Measurements from ENCODE around the gene MED13L.
A peak's percentile ranks its signal among the peaks of the same experiment; 100 is the strongest.
"Not testable (repeated sequence)": the region's sequence is repeated elsewhere in the genome, so short reads cannot be mapped to it uniquely, and the experiment has no call there.

MED13L gene

DNA sequence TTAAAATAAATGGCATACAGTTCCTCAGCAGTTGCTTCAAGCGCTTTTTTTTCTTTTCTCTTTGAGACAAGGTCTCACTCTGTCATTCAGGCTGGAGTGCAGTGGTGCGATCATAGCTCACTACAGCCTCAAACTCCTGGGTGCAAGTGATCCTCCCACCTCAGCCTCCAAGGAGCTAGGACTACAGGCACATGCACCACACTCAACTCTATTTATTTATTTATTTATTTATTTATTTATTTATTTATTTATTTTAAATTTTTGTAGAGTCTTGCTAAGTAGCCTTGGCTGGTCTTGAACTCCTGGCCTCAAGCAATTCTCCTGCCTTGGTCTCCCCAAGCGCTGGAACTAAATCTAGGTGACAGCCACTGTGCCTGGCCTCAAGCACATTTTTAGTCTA lies 132.0 kb downstream of the MED13L start:
- DNase-seq = no peak

DNA sequence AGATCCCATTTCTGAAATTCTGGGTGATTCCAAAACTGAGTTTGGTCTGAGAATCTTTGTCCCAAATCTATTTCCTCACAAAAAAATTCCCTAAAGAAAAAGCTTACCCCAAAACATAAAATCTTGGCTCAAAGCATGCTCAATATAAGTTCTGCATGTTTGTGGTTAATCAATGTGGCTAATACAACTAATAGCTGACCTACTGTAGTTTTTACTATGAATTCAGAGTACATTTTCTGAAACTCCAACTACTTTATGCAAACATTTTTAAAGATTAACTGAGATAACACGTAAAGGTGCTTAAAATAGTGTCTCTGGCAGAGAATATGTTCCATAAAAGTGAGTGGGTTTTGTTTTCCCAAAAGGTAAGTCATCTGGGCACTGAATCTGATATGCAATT lies 133.1 kb downstream of the MED13L start:
- no peak for DNase-seq

DNA sequence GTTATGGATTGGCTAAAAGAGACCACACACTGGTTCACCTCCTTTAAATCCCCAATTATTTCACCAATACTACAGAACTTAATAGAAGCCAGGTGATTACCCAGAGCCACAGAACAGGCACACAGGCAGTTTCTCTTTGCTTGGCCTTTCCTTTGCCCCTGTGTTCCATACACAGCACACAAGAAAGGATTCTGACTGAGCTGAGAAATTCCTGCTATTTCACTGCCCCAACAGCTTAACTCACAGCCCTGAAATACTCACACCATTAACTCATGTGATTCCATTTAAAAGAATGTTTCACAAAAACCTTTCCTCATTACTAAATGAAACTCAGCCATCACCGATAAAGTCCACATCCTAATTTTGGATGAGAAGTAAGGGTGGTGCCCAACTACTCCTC lies 133.6 kb downstream of the MED13L start:
- DNase-seq = no peak

- no peak for DNase-seq
Measured at GRCh38 chr12:116142936-116143898, 134.3 kb downstream of the MED13L start.

DNA sequence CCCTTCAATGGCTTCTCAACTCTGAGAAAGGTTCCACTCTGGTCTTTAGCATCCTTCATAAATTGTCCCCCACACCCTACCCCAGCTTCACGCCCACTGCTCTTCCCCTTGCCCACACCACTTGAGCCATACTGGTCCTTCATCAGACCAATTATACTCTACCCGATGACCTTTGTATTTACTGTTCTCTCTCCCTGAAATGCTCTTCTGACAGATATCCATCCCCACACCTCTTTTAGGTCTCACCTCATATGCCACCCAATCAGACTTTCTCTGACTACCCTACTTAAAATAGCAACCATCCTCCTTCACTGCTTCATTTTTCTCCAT lies 135.7 kb downstream of the MED13L start:
- DNase-seq = no peak

DNA sequence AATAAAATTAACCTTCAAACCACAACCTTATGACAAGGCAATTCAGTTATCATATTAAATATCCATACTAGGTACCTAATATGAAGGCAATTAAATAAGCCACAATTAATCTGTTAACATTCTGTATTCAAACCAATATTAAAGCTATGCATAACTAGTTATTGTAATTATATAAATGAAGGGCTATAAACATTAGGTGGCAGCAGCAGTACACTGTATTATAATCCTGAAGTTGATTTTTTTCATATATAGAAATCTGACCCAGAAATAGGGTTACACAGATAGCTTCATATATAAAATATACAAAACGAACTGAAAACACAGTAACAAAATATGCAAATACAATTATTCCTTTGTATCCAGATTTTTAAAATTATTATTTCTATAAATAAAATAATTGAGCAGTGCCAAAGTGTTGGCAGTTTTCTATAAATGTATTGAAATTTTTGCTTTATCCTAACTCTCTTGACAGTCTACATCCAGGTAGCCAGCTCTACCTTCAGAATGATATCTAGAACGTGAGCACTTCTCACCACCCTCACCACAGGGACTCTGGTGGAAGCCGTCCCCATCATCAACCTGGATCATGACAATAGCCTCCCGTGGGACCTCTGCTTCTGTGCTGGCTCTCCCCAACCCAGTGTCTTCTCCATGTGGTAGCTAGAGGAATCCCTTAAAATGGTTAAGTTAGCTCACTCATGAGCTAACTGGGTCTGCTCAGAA lies 136.2 kb downstream of the MED13L start:
- DNase-seq = peak; percentile 46

GRCh38 chr12:116140529-116140928 lies 137.0 kb downstream of the MED13L start:
- no peak for DNase-seq

- no peak for DNase-seq
Measured at GRCh38 chr12:116138781-116139180, 138.7 kb downstream of the MED13L start.

DNA sequence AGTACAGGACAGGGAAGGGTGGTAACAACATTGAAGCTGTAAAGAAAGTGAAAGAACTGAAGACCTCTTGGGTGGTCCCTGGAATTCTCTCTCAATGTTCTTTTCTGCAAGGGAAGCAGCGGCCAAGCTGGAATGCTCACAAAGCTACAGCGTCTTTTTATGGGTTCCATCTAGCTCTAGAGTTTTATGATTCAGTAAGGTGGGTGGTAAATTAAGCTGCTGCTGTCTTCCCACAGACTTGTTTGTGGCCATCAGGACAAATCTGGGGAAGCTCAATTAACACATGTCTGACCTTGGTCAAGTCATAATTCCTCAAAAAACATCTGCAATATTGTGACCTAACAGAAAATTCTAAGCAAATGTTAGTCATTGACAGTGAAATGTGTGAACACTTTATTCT lies 139.1 kb downstream of the MED13L start:
- no peak for DNase-seq

- DNase-seq = no peak
Measured at GRCh38 chr12:116137318-116137717, 140.2 kb downstream of the MED13L start.

GRCh38 chr12:116136340-116136739 lies 141.2 kb downstream of the MED13L start:
- DNase-seq = no peak

DNA sequence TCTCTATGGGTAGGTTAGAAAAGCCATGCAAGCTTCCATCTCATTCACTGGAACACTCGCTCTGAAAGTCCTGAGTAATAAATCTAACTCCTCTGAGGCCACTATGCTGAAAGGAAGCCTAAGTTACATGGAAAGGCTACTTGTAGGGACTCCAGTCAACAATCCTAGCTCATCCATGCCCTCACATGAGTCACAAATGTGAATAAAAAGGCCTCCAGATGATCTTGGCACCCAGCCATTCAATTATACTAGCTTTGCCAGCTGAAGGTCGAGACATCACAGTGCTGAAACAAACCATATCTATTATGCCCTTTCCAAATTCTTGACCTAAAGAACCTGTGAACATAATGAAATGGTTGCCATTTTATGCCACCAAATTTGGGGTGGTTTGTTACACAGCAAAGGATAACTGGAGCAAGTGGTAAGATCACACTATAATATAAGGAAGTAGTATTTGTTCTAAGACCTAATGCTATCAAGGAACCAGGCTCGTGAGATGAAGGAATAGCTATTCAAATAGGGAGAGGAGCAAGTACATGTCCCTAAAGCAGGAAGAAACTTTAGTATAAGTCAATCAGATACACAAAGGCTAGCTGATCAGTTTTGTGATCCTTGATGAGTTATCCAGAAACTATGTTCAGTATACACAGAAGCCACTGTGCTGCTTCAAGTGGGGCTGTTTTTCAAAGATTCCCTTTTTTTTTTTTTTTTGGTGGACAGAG lies 142.1 kb downstream of the MED13L start:
- peak; percentile 90 for DNase-seq

- DNase-seq = peak; percentile 64
Measured at GRCh38 chr12:116133636-116134214, 143.8 kb downstream of the MED13L start.

- peak; percentile 42 for DNase-seq
Measured at GRCh38 chr12:116133149-116133548, 144.3 kb downstream of the MED13L start.

DNA sequence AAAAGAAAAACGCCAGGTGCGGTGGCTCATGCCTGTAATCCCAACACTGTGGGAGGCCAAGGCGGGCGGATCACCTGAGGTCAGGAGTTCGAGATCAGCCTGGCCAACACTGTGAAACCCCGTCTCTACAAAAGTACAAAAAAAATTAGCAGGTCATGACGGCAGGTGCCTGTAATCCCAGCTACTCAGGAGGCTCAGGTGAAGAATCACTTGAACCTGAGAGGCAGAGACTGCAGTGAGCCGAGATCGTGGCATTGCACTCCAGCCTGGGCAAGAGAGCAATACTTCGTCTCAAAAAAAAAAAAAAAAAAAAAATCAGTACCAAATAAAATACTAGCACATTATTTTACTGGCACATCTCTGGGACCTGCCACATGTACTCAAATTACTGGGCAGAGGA lies 145.5 kb downstream of the MED13L start:
- not testable (repeated sequence) for DNase-seq

DNA sequence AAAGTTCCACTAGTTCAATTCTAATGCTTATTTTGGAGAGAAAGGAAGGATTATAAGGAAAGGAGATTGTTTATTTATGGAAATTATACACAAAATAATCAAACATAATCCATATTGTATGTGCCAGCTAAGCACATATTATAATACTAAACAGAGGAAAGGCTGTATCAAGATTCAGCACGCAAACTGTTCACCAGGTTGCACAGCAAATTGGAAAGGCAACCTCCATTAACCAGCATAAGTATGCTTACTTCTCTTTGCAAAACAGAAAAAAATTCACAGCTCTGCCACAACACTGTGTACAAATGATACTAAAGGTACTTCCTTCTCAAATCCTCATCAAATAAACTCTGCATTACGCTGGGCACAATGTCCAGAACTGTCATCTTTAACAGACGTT lies 146.3 kb downstream of the MED13L start:
- no peak for DNase-seq

DNA sequence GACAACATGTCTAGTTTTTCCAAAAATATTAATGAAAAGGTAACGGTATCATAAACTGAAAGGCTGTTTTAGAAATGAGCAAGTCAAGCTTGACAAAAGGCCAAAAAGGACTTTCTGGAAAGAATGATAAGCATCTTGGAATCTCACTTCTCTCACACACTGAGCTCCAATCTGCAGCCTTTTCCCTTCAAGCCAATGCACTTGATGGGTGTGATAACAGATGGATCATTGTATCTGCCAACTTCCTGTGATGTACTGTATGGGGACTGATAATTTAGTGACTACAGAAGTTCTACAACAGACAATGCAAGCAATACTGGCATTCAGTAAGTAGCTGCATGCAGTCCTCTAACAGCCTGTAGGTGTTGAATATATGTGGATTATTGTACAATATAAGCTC lies 147.1 kb downstream of the MED13L start:
- peak; percentile 85 for DNase-seq

- DNase-seq = no peak
Measured at GRCh38 chr12:116128779-116129178, 148.7 kb downstream of the MED13L start.

DNA sequence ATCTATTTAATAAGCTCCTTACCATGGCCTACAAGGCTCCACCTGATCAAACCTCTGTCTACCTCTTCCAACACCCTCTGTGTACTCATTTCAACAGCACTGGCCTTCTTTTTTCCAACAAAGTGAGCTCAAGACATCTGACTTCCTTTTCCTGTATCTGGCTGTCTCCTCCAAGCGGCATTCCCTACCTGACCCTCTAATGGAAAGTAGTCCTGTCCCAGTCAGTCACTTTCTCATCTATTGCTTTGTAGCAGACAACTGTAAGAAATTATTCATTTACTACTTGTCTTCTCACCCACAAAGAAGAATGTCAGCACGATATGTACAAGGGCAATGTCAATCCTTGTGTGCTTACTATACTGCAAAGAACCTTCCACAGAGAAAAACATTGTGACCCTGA lies 149.6 kb downstream of the MED13L start:
- DNase-seq = peak; percentile 39

DNA sequence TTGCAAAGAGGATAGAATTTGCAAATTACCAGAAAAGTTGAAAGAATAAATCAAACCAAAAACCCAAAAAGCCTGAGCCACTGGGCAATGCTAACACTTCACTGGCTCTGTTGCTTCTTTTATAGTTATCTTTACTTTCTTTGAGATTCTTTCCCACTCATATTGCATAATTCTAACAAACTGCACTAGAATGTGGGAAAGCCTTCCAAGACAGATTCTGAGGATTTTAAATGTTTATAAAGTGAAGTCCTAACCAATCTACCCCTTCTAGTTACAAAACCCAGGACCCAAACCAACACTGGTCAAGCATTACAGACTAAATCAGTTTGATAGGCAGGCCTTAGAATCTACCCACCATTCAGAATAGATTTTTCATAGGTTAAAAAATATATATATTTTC lies 150.9 kb downstream of the MED13L start:
- DNase-seq = no peak

- DNase-seq = peak; percentile 36
Measured at GRCh38 chr12:116125956-116126566, 151.4 kb downstream of the MED13L start.

DNA sequence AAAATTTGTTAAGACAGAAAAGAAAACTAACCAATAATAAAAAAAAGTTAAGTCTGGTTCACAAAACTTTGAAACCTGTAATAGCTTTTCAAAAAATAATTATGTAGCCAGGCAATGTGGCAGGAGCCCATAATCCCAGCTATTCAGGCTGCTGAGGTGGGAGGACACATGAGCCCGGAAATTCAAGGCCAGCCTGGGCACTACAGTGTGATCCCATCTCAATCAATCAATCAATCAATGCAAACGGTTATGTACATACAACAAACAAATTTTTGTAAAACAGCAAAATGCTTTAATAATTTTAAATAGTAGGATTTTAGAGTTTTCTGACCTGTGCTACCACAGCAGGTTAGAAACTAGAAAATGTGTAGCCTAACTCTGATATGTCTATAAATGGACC lies 152.4 kb downstream of the MED13L start:
- DNase-seq = peak; percentile 41

Data from NCI-H69 (cell line).